Neural progenitor cell (in vitro differentiated cells): ENCODE results near the gene ECPAS. TPM values are rescaled to one million over a fixed set of nuclear protein-coding genes. Genes with fewer than 3 reads are reported as not detected.
"Not testable (repeated sequence)": the region's sequence is repeated elsewhere in the genome, so short reads cannot be mapped to it uniquely, and the experiment has no call there.

Experiments used
- DNase-seq: peaks from one replicate; pipeline ENCODE4 v3.0.0-alpha.2; 2016; ENCODE audit warnings: low spot score
- H2AFZ ChIP-seq: fragments of 200-600 bp; sonication (generic); replicated peaks from 2 replicates; pipeline ENCODE4 v1.6.1; 2016; ENCODE audit warnings: antibody characterized with exemption
- H3F3A ChIP-seq: fragments of 200-600 bp; sonication (generic); 2 replicates; pipeline ENCODE4 v1.6.1; 2016; ENCODE audit warnings: antibody characterized with exemption, low read depth
- H3K27ac ChIP-seq: fragments of 200-600 bp; sonication (generic); 2 replicates; pipeline ENCODE4 v1.5.1; 2016; ENCODE audit warnings: mild to moderate bottlenecking
- H3K27me3 ChIP-seq: fragments of 200-600 bp; sonication (generic); 2 replicates; pipeline ENCODE4 v1.6.1; 2016; ENCODE audit warnings: mild to moderate bottlenecking, moderate library complexity
- H3K36me3 ChIP-seq: fragments of 200-600 bp; sonication (generic); 2 replicates; pipeline ENCODE4 v1.5.1; 2016
- H3K4me1 ChIP-seq: fragments of 200-600 bp; sonication (generic); 2 replicates; pipeline ENCODE4 v1.6.1; 2016; ENCODE audit warnings: mixed run types
- H3K4me2 ChIP-seq: fragments of 200-600 bp; sonication (generic); 2 replicates; pipeline ENCODE4 v1.6.1; 2016
- H3K4me3 ChIP-seq: fragments of 200-600 bp; sonication (generic); 2 replicates; pipeline ENCODE4 v1.5.1; 2016
- H3K79me2 ChIP-seq: fragments of 200-600 bp; sonication (generic); 2 replicates; pipeline ENCODE4 v1.6.1; 2016; ENCODE audit warnings: low read depth
- H3K9ac ChIP-seq: fragments of 200-600 bp; sonication (generic); 2 replicates; pipeline ENCODE4 v1.6.1; 2016
- H3K9me3 ChIP-seq: fragments of 200-600 bp; sonication (generic); 2 replicates; pipeline ENCODE4 v1.5.1; 2016; ENCODE audit warnings: low read depth
- H4K20me1 ChIP-seq: fragments of 200-600 bp; sonication (generic); 2 replicates; pipeline ENCODE4 v1.6.1; 2016; ENCODE audit warnings: low read depth
- H3K27ac Mint-ChIP-seq: 3 replicates; pipeline ENCODE4 v1.8.0; 2021; ENCODE audit warnings: mixed read lengths
- H3K27me3 Mint-ChIP-seq: 2 replicates; pipeline ENCODE4 v1.8.0; 2022; ENCODE audit warnings: low read depth, mild to moderate bottlenecking, inconsistent platforms, moderate library complexity, mixed read lengths; ENCODE audit not compliant: insufficient read depth
- H3K36me3 Mint-ChIP-seq: 3 replicates; pipeline ENCODE4 v1.8.0; 2021; ENCODE audit warnings: mixed read lengths
- H3K4me1 Mint-ChIP-seq: 3 replicates; pipeline ENCODE4 v1.8.0; 2021; ENCODE audit warnings: mixed read lengths
- H3K4me3 Mint-ChIP-seq: 3 replicates; pipeline ENCODE4 v1.8.0; 2021; ENCODE audit warnings: mild to moderate bottlenecking, moderate library complexity, mixed read lengths
- H3K9me3 Mint-ChIP-seq: 3 replicates; pipeline ENCODE4 v1.8.0; 2020; ENCODE audit warnings: mixed read lengths
- EZH2 ChIP-seq: fragments of 200-600 bp; sonication (generic); IDR thresholded peaks from 2 replicates; pipeline ENCODE4 v1.6.1; 2017; ENCODE audit warnings: antibody characterized with exemption, mild to moderate bottlenecking, moderate library complexity
- EZH2phosphoT487 ChIP-seq: fragments of 200-600 bp; sonication (generic); IDR thresholded peaks from 2 replicates; pipeline ENCODE4 v1.6.1; 2017; ENCODE audit warnings: antibody characterized with exemption
- total RNA-seq: library from RNA; depleted of rRNA; stranded (reverse); fragments of >200 nt; gene quantifications from 2 replicates; pipeline ENCODE4 v1.2.3, GENCODE V29; 2015; ENCODE audit warnings: low replicate concordance
- TF ChIP-seq, protein P1 (sequence below): fragments of 200-600 bp; sonication (generic); IDR thresholded peaks from 2 replicates; pipeline ENCODE4 v1.5.1; 2017; ENCODE audit warnings: antibody characterized with exemption, mild to moderate bottlenecking

Gene ECPAS
- total RNA-seq, 1 donor from 2014 or later = 59.2 TPM

GRCh38 chr9:111450124-111450523 is 34.1 kb downstream of the ECPAS start:
- H4K20me1 ChIP-seq = no peaks in the 10 kb centered on the region

DNA sequence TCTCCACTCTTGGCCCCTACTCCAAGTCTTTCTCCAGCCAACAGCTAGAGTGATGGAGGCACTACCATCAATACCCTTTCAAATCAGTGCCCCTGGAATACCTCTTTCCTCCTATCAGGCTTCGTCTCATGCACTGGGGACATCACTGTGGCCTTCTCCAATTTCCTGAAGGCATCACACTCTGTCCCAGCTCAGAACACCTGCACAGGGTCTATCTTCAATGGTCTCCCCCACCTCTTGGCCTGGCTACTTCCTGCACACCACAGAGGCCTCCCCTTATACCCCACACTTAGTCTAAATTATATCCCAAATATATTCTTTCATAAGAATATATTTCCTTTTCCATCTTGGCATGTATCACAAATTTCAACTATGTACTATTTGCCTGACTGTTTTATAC is 34.5 kb downstream of the ECPAS start:
- no peak overlapping the region for H3K9ac ChIP-seq
- H3K36me3 ChIP-seq = no peaks in the 10 kb centered on the region
- H3K9me3 Mint-ChIP-seq = no peaks in the 10 kb centered on the region
- H3K79me2 ChIP-seq = peaks cover 37% of the 10 kb centered on the region
- DNase-seq = no peak
- no peaks in the 10 kb centered on the region for H3K27me3 ChIP-seq
- no peak overlapping the region for H3K4me3 Mint-ChIP-seq
- H3F3A ChIP-seq = no peaks in the 10 kb centered on the region
- no peak overlapping the region for H3K27ac Mint-ChIP-seq
- no peaks in the 10 kb centered on the region for H3K27me3 Mint-ChIP-seq
- H3K9me3 ChIP-seq = no peaks in the 10 kb centered on the region
- no peaks in the 10 kb centered on the region for H3K4me1 Mint-ChIP-seq
- peaks cover 29% of the 10 kb centered on the region for H3K36me3 Mint-ChIP-seq
- no peak overlapping the region for H3K27ac ChIP-seq
- no peak overlapping the region for H2AFZ ChIP-seq
- no peak overlapping the region for H3K4me2 ChIP-seq
- H3K4me1 ChIP-seq = no peaks in the 10 kb centered on the region
- TF ChIP-seq EZH2 (no peak), EZH2phosphoT487 (no peak)
- TF ChIP-seq, protein P1, sequence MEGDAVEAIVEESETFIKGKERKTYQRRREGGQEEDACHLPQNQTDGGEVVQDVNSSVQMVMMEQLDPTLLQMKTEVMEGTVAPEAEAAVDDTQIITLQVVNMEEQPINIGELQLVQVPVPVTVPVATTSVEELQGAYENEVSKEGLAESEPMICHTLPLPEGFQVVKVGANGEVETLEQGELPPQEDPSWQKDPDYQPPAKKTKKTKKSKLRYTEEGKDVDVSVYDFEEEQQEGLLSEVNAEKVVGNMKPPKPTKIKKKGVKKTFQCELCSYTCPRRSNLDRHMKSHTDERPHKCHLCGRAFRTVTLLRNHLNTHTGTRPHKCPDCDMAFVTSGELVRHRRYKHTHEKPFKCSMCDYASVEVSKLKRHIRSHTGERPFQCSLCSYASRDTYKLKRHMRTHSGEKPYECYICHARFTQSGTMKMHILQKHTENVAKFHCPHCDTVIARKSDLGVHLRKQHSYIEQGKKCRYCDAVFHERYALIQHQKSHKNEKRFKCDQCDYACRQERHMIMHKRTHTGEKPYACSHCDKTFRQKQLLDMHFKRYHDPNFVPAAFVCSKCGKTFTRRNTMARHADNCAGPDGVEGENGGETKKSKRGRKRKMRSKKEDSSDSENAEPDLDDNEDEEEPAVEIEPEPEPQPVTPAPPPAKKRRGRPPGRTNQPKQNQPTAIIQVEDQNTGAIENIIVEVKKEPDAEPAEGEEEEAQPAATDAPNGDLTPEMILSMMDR = no peak
- no peak overlapping the region for H3K4me3 ChIP-seq
- H4K20me1 ChIP-seq = no peaks in the 10 kb centered on the region

More at GRCh38 chr9:111450124-111450523, 34.1 kb downstream of the ECPAS start:
- Mint-ChIP-seq H3K4me1 (no peaks in the 10 kb centered on the region), H3K36me3 (peaks cover 29% of the 10 kb centered on the region), H3K9me3 (no peaks in the 10 kb centered on the region), H3K4me3 (no peak overlapping the region), H3K27ac (no peak overlapping the region), H3K27me3 (no peaks in the 10 kb centered on the region)
- no peak overlapping the region for H3K4me2 ChIP-seq
- peaks cover 41% of the 10 kb centered on the region for H3K79me2 ChIP-seq
- H3K4me3 ChIP-seq = no peak overlapping the region
- no peak for DNase-seq
- H3K36me3 ChIP-seq = no peaks in the 10 kb centered on the region
- H2AFZ ChIP-seq = no peak overlapping the region
- TF ChIP-seq EZH2phosphoT487 (no peak), EZH2 (no peak)
- TF ChIP-seq, protein P1 = no peak
- H3F3A ChIP-seq = no peaks in the 10 kb centered on the region
- H3K27me3 ChIP-seq = no peaks in the 10 kb centered on the region
- no peaks in the 10 kb centered on the region for H3K9me3 ChIP-seq
- no peak overlapping the region for H3K27ac ChIP-seq
- H3K9ac ChIP-seq = no peak overlapping the region
- H3K4me1 ChIP-seq = no peaks in the 10 kb centered on the region

- not testable (repeated sequence) for H3K9me3 ChIP-seq, H3K36me3 ChIP-seq, H4K20me1 ChIP-seq, H3K27ac Mint-ChIP-seq, H3K27ac ChIP-seq, H3K27me3 Mint-ChIP-seq, H3K4me3 ChIP-seq, H2AFZ ChIP-seq, H3K27me3 ChIP-seq, H3K9me3 Mint-ChIP-seq, H3K4me1 Mint-ChIP-seq, H3K4me3 Mint-ChIP-seq, H3K4me1 ChIP-seq, H3K4me2 ChIP-seq, H3K79me2 ChIP-seq, H3F3A ChIP-seq, DNase-seq, H3K9ac ChIP-seq
- peaks cover 29% of the 10 kb centered on the region for H3K36me3 Mint-ChIP-seq
Observed at GRCh38 chr9:111445799-111446198, 38.4 kb downstream of the ECPAS start.

DNA sequence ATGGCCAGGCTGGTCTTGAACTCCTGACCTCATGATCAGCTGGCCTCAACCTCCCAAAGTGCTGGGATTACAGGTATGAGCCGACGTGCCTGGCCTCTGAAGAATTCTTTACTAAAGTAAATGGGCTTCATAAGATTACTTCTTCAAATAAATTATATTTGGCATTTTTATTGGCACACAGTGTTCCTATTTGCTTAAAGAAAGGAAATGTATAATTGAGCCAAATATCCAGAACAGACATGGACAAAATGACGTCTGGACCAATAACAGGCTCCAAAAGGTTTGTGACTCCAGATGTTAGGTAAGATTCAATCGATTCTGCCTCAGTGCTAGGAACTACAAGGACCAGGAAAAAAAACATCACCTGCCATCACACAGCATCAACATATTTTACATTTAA is 40.7 kb downstream of the ECPAS start:
- Mint-ChIP-seq H3K27ac (no peak overlapping the region), H3K9me3 (no peaks in the 10 kb centered on the region), H3K36me3 (peaks cover 33% of the 10 kb centered on the region), H3K4me1 (no peaks in the 10 kb centered on the region), H3K4me3 (no peak overlapping the region), H3K27me3 (no peaks in the 10 kb centered on the region)
- H2AFZ ChIP-seq = no peak overlapping the region
- no peak overlapping the region for H3K27ac ChIP-seq
- no peaks in the 10 kb centered on the region for H3K36me3 ChIP-seq
- no peaks in the 10 kb centered on the region for H3K9me3 ChIP-seq
- no peaks in the 10 kb centered on the region for H3K79me2 ChIP-seq
- no peaks in the 10 kb centered on the region for H3K27me3 ChIP-seq
- H3F3A ChIP-seq = no peaks in the 10 kb centered on the region
- DNase-seq = no peak
- no peaks in the 10 kb centered on the region for H3K4me1 ChIP-seq
- no peak overlapping the region for H3K9ac ChIP-seq
- H4K20me1 ChIP-seq = no peaks in the 10 kb centered on the region
- H3K4me3 ChIP-seq = no peak overlapping the region
- no peak overlapping the region for H3K4me2 ChIP-seq
- TF ChIP-seq, protein P1 = no peak
- TF ChIP-seq EZH2 = no peak
